Hindlimb muscle (tissue), 1 donor: ENCODE results near the gene PYDC1. TPM values are rescaled to one million over a fixed set of nuclear protein-coding genes. Genes with fewer than 3 reads are reported as not detected.
"Not testable (repeated sequence)": the region's sequence is repeated elsewhere in the genome, so short reads cannot be mapped to it uniquely, and the experiment has no call there.

Experiments used
- DNase-seq: peaks from one replicate; pipeline ENCODE4 v3.0.0-alpha.2; 2013
- polyA plus RNA-seq: library from polyadenylated mRNA; unstranded; fragments of 120-200 nt; gene quantifications from one replicate; pipeline ENCODE4 v1.2.1, GENCODE V29; 2013; ENCODE audit not compliant: insufficient read length

Gene PYDC1
- polyA plus RNA-seq, 1 donor: 2.3 TPM

DNA sequence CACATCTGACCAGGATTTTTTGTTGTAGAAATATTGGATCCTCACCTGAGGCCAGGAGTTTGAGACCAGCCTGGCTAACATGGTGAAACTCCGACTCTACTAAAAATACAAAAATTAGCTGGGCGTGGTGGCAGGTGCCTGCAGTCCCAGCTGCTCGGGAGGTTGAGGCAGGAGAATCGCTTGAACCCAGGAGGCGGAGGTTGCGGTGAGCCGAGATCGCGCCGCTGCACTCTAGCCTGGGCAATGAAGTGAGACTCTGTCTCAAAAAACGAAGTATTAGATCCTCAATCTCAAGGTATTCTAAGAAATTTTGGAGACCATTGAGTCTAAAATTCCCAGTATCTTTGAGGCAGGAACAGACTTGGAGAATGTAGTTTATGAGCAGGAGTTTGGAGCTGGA lies 21.1 kb downstream of the PYDC1 start:
- DNase-seq: not testable (repeated sequence)

DNA sequence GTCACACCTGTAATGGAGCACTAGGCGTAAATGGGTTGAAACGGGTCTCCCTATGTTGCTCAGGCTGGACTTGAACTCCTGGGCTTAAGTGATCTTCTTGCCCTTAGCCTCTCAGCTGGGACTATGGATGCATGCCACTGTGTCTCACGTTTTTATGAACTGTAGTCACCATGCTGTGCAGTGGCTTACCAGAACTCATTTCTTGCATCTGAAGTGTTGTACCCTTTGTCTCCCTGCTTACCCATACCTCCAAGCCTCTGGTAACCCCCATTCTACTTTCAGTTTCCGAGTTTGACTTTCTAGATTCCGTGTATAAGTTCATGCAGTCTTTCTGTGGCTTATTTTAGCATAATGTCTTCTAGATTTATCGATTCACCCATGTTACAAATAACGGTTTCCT lies 22.0 kb downstream of the PYDC1 start:
- no peak for DNase-seq

DNA sequence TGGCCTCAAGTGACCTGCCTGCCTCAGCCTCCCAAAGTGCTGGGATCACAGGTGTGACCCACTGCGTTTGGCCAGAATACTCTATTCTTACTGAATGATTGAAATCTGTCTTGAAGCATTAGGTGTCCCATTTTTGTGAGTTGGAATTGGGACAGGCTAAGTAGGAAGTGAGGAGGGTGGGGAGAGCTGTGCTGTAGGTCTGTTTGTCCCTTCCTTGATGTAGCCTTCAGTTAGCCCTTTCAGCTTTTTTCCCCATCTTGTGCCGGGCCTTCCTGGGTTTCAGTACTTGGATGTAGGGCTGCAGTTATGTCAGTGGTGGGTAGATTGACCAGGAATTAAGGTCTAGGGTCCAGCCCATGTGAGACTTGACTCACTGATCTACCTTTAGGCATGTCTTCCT lies 23.1 kb downstream of the PYDC1 start:
- no peak for DNase-seq

GRCh38 chr16:31192856-31193642 lies 23.9 kb downstream of the PYDC1 start:
- no peak for DNase-seq

GRCh38 chr16:31191697-31192428 lies 25.1 kb downstream of the PYDC1 start:
- no peak for DNase-seq

- DNase-seq: no peak
Observed at GRCh38 chr16:31190818-31191444, 26.0 kb downstream of the PYDC1 start.

GRCh38 chr16:31190061-31190460 lies 26.9 kb downstream of the PYDC1 start:
- no peak for DNase-seq

DNA sequence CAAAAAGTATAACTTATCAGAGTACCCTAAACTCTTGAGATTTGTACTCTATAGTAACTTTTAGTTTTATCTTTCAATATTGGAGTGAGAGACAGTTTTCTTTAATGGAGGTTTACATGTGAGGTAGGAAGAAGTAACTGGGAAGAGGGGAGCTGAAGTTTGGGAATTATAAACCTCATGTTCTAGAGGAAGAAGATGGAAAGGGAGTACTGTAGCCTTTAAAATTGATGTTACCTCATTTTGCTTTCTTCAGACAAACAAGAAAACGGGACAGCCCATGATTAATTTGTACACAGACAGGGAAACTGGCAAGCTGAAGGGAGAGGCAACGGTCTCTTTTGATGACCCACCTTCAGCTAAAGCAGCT lies 27.5 kb downstream of the PYDC1 start:
- no peak for DNase-seq

GRCh38 chr16:31188450-31189411 lies 28.2 kb downstream of the PYDC1 start:
- no peak for DNase-seq

DNA sequence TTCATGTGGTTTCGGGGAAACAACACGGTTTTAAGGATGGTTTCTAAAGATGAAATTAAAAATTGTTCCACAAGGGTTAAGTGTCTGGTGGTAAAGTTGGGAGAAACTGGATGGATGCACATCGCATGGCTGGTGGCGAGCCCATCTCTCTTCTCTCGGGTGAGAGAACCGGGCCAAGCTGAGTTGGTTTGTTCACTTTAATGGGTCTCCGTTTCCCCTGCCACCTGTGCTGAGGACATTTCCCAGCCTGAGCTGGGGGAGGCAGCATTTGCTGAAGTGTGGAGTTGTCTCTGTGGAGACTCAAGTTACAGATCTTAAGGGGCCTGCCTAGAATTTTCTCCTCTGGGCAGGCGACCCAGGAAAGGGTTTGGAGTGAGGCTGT lies 29.1 kb downstream of the PYDC1 start:
- no peak for DNase-seq

- DNase-seq: no peak
Observed at GRCh38 chr16:31186930-31187807, 29.8 kb downstream of the PYDC1 start.

DNA sequence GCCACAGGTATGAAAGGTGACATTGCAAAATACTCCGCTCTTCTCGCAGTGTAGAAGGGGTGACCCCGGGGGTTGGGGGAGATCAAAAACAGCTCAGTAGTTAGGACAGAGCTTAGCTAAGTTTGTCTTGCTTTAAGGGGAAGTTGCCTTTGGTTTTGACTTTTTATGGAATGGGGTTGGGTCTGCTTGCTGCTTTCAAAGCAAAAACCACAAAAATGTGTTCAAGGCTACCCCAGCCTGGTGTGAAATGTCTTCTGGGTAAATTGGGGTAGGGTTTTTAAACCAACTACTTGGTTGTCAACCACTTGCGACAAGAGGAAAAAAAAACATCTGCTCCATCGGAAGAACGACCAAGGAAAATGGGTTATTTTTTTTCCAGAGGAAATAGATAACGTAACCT lies 30.8 kb downstream of the PYDC1 start:
- no peak for DNase-seq

DNA sequence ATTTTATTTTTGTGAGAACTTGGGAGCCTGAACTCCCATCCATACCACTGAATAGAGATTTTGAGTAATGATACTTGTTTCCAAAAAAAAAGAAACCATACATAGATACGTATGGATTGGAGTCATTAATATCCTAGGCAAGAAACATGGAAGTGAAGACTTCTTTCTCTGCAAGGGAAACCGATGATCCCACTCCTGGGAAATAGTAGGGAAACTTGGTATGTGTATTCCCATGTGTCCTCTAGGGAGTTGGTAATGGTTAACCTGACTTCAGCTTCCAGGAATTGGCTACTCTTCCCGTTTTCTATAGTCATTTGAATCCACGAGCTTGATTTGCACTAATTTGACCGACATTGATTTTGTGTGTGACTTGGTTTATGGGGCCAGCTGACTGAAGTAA lies 31.6 kb downstream of the PYDC1 start:
- DNase-seq: no peak

DNA sequence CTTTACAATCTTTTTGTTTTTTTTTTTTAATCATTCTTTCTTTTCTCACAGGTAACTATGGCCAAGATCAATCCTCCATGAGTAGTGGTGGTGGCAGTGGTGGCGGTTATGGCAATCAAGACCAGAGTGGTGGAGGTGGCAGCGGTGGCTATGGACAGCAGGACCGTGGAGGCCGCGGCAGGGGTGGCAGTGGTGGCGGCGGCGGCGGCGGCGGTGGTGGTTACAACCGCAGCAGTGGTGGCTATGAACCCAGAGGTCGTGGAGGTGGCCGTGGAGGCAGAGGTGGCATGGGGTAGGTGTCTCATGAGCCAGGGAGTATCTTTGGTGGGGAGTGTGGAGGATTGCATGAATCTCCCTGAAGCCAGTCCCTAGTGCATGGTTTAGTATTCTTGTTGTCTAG lies 32.0 kb downstream of the PYDC1 start:
- no peak for DNase-seq

- no peak for DNase-seq
Observed at GRCh38 chr16:31183432-31184428, 33.2 kb downstream of the PYDC1 start.

DNA sequence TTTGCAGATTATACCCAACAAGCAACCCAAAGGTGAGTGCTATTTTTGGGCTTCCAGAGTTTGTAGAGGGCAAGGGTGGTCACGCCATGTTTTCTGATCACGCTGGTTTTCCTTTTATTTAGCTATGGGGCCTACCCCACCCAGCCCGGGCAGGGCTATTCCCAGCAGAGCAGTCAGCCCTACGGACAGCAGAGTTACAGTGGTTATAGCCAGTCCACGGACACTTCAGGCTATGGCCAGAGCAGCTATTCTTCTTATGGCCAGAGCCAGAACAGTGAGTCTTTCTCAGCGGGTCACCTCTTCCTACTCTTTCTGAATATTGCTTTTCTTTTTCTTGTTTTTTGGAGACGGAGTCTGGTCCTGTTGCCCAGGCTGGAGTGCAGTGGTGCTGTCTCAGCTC lies 34.5 kb downstream of the PYDC1 start:
- no peak for DNase-seq

DNA sequence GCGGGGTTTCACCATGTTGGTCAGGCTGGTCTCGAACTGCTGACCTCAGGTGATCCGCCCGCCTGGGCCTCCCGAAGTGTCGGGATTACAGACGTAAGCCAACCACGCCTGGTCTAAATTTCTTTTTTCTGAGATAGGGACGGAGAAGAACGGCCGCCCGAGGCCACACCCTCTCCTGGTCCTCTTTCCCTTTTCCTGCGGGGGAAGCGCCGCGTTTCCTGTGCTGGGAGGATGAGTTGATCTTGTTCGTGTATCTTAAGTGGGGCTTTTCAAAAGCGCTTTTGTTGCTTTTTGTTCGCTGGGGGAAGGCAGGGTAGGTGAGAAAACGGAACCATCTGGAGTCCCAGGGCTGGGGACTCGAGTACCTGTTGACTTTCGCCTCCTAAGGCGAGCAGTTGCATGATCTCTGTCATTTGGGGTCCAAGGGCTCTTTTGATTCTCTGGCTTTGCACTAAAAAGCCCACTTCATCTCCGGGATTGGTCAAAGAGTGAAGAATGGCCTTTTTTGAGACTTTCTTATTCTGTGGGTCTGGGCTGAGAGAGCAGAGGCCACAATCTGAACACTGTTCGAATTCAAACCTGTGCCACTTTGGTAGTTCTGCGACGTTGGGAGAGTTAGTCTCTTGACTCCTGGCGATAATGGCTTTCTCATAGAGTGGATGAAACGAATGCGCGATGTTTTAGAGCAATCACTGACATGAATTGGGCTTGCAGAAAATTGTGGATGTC lies 35.7 kb downstream of the PYDC1 start:
- DNase-seq: no peak

DNA sequence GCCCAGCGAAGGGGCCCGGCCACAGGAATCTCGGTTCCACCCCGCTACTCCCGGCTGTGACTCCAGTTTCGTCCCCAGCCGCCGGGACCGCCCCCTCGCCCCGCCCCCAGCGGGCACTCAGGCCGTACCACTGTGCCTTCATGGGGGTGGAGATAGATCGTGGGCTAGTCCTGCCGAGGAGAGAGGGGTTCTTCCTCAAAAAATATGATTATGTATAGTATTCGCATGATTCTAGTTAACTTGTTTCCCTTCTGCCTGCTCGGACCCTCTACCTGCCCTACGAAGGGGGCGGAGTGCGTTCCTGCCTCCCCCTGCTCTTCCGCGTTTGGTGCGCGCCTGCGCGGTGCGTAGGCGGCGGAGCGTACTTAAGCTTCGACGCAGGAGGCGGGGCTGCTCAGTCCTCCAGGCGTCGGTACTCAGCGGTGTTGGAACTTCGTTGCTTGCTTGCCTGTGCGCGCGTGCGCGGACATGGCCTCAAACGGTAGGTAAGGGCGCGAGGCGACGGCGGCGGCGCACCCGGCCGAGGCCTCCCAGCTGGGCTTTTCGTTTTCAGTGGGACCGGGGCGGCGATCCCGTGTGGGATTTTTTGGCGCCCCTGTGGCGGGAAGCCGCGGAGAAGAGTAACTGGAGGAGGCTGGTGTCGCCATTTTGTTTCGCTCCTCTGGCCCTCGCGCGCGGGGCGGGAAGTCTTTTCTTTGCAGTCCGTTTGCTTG lies 37.0 kb downstream of the PYDC1 start, which contains the start of gene FUS:
Gene FUS (plus strand): TSS at position 393 of the 713 bp plus-strand sequence. CDS start 76 bp downstream, at position 469.
- peak; percentile 97 for DNase-seq
